ENCODE measurements around the gene GPR139. TPM values are rescaled to one million over a fixed set of nuclear protein-coding genes. Genes with fewer than 3 reads are reported as not detected.

Gene GPR139
- total and polyA plus RNA-seq, 4 donors: not detected

- TF ChIP-seq, protein P1, sequence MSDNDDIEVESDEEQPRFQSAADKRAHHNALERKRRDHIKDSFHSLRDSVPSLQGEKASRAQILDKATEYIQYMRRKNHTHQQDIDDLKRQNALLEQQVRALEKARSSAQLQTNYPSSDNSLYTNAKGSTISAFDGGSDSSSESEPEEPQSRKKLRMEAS (IDR thresholded peaks at IDR 0.05): no peak
- Histone ChIP-seq H3K9ac (ENCODE audit: low read depth in 1 of 2, low read length in 2 of 2) (no peak overlapping the region), H3K27me3 (ENCODE audit: control insufficient read depth in 4 of 4, insufficient read depth in 4 of 4, low read length in 3 of 4) (peaks cover 0 to 2% (median 0%) of the 10 kb centered on the region in 4 donors), H3K27ac (ENCODE audit: low read depth in 1 of 2, low read length in 2 of 2) (no peak overlapping the region), H3K4me1 (ENCODE audit: control insufficient read depth in 4 of 4, insufficient read depth in 4 of 4, low read length in 3 of 4) (no peaks in the 10 kb centered on the region), H3K4me3 (ENCODE audit: low read depth in 1 of 3, low read length in 3 of 3) (no peak overlapping the region), H3K9me3 (ENCODE audit: control insufficient read depth in 4 of 4, low read length in 3 of 4) (peaks cover 0 to 3% (median under 1%) of the 10 kb centered on the region in 4 donors), H3K36me3 (ENCODE audit: control insufficient read depth in 4 of 4, insufficient read depth in 3 of 4, low read depth in 1 of 4, low read length in 3 of 4) (no peaks in the 10 kb centered on the region)
- WGBS: 11% methylated on average over 34 of the region's 34 CpGs
- DNase-seq (ENCODE audit: low spot score): no peak
These were observed 655 bp upstream of the GPR139 start for GRCh38 chr16:20074099-20074991.

DNA sequence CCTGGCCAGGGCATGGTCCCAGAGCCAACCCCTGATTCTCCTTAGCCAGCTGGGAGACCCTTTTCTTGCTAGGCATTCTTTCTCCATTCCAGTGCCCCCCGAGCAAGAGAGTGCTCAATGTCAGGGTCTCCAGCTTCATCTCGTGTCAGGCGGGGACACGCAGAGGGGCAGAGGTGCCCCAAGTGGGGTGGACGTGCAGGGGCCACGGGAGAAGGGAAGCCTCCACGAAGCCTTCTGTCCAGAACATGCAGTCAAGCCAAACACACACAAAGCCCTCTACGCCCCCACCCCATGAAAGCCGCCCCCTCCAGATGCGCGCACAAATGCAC is 852 bp downstream of the GPR139 start:
- Histone ChIP-seq H3K9ac (ENCODE audit: low read depth in 1 of 2, low read length in 2 of 2) (no peak overlapping the region), H3K27ac (ENCODE audit: low read depth in 1 of 2, low read length in 2 of 2) (no peak overlapping the region), H3K36me3 (ENCODE audit: control insufficient read depth in 4 of 4, insufficient read depth in 3 of 4, low read depth in 1 of 4, low read length in 3 of 4) (no peaks in the 10 kb centered on the region), H3K27me3 (ENCODE audit: control insufficient read depth in 4 of 4, insufficient read depth in 4 of 4, low read length in 3 of 4) (peaks cover 0 to 2% (median 0%) of the 10 kb centered on the region in 4 donors), H3K9me3 (ENCODE audit: control insufficient read depth in 4 of 4, low read length in 3 of 4) (peaks cover 0 to 3% (median under 1%) of the 10 kb centered on the region in 4 donors), H3K4me1 (ENCODE audit: control insufficient read depth in 4 of 4, insufficient read depth in 4 of 4, low read length in 3 of 4) (no peaks in the 10 kb centered on the region), H3K4me3 (ENCODE audit: low read depth in 1 of 3, low read length in 3 of 3) (no peak overlapping the region)
- 14% methylated on average over 11 of the region's 11 CpGs for WGBS
- DNase-seq (ENCODE audit: low spot score): no peak
- TF ChIP-seq, protein P1 (IDR thresholded peaks at IDR 0.05): no peak
- TF ChIP-seq SP1 (IDR thresholded peaks at IDR 0.05): no peak
- TF ChIP-seq RXRA (IDR thresholded peaks at IDR 0.05): no peak
- TF ChIP-seq JUND (IDR thresholded peaks at IDR 0.05): no peak
- no peak for TF ChIP-seq RAD21 (IDR thresholded peaks at IDR 0.05)
- TF ChIP-seq GABPA (IDR thresholded peaks at IDR 0.05 in 1 of 2, conservative IDR thresholded peaks at IDR 0.05 in 1 of 2): no peak
- no peak for TF ChIP-seq YY1 (IDR thresholded peaks at IDR 0.05)
- TF ChIP-seq ATF3 (IDR thresholded peaks at IDR 0.05): no peak
- TF ChIP-seq CTCF (IDR thresholded peaks at IDR 0.05; ENCODE audit: low read depth, low read length, missing input control): no peak
- no peak for TF ChIP-seq ZBTB33 (IDR thresholded peaks at IDR 0.05)
- no peak for TF ChIP-seq FOXA2 (IDR thresholded peaks at IDR 0.05)
- TF ChIP-seq NR2F2 (IDR thresholded peaks at IDR 0.05): no peak

Data from liver (tissue), 9 donors.